K562 (cell line): ENCODE results near the gene SSR4. TPM values are rescaled to one million over a fixed set of nuclear protein-coding genes. Genes with fewer than 3 reads are reported as not detected.

ENCODE experiments used
- ATAC-seq: fragments of 200-7000 bp; cut with Tn5 transposase; 3 replicates; pipeline ENCODE4 v1.9.1; 2020; ENCODE audit warnings: moderate library complexity
- BruUV-seq: library from RNA; stranded (reverse); fragments of 400-500 nt; replicated peaks from 2 replicates; lab custom pipeline; 2021; lab: Mats Ljungman, UMichigan
- CTCF ChIA-PET: fragments of 300-600 bp; formaldehyde crosslinking; extraction: SDS; loops from one replicate; lab custom pipeline; 2021; ENCODE audit warnings: low intra/inter-chr PET ratio; lab: Yijun Ruan, JAX
- POLR2A ChIA-PET: fragments of 300-600, 350-650 bp; sonication (Branson Sonifier 250); formaldehyde crosslinking; extraction: SDS; loops from one replicate; lab custom pipeline; 2021; ENCODE audit warnings: antibody characterized with exemption, inconsistent platforms; lab: Yijun Ruan, JAX
- DNase-seq, 4 experiments: peaks; one replicate each; pipeline versions ENCODE4 v3.0.0 to v3.0.0-alpha.2; 2011 to 2018; ENCODE audit warnings: low spot score in 3 of 4, mixed read lengths in 3 of 4; ENCODE audit errors: extremely low read depth in 1 of 4
- FAIRE-seq: peaks from 2 replicates; lab custom pipeline; 2011; peaks lifted over from hg19 to GRCh38; lab: Jason Lieb, UNC
- H2AFZ ChIP-seq: 2 replicates; pipeline ENCODE4 v1.6.0; 2011; ENCODE audit warnings: low read depth, low read length, control low read depth, inconsistent platforms
- H3K27ac ChIP-seq: fragments of 200-600 bp; 3 replicates; pipeline ENCODE4 v1.8.0; 2011; ENCODE audit warnings: low read depth, mild to moderate bottlenecking, control low read depth, inconsistent platforms, low read length, moderate library complexity, mixed read lengths; ENCODE audit errors: extremely low read depth
- H3K27me3 ChIP-seq, 2 experiments: fragments of 300-600 bp in 1 of 2; 2 replicates in 1 of 2; 3 replicates in 1 of 2; pipeline versions ENCODE4 v1.6.0 to v1.8.0; 2011; ENCODE audit warnings: inconsistent platforms in 2 of 2, low read length in 2 of 2, mild to moderate bottlenecking in 1 of 2, mixed read lengths in 1 of 2, moderate library complexity in 1 of 2; ENCODE audit not compliant: control insufficient read depth in 2 of 2, insufficient read depth in 2 of 2
- H3K36me3 ChIP-seq: fragments of 300-600 bp; 3 replicates; pipeline ENCODE4 v1.8.0; 2011; ENCODE audit warnings: mild to moderate bottlenecking, low read length, inconsistent platforms; ENCODE audit not compliant: control insufficient read depth, insufficient read depth
- H3K4me1 ChIP-seq, 2 experiments: fragments of 200-600 bp in 1 of 2; replicated peaks in 1 of 2; 2 replicates in 1 of 2; 3 replicates in 1 of 2; pipeline versions ENCODE4 v1.5.1 to v1.8.0; 2011; ENCODE audit warnings: inconsistent platforms in 2 of 2, low read length in 2 of 2, mild to moderate bottlenecking in 1 of 2, mixed read lengths in 1 of 2, moderate library complexity in 1 of 2; ENCODE audit not compliant: control insufficient read depth in 2 of 2, insufficient read depth in 2 of 2
- H3K4me2 ChIP-seq: 2 replicates; pipeline ENCODE4 v1.6.1; 2011; ENCODE audit warnings: low read length, control low read depth, inconsistent platforms, mixed read lengths; ENCODE audit not compliant: insufficient read depth
- H3K4me3 ChIP-seq: fragments of 200-600 bp; sonication (generic), shearing (Covaris generic); 2 replicates; pipeline ENCODE4 v1.5.1; 2016; ENCODE audit warnings: control low read depth, inconsistent platforms
- H3K79me2 ChIP-seq: fragments of 200-600 bp; 3 replicates; pipeline ENCODE4 v1.8.0; 2011; ENCODE audit warnings: low read length, inconsistent platforms; ENCODE audit not compliant: control insufficient read depth, insufficient read depth
- H3K9ac ChIP-seq, 2 experiments: 2 replicates each; pipeline versions ENCODE4 v1.6.0 to v1.6.1; 2011; ENCODE audit warnings: low read depth in 2 of 2, low read length in 2 of 2, control low read depth in 1 of 2, inconsistent platforms in 1 of 2, mild to moderate bottlenecking in 1 of 2, mixed read lengths in 1 of 2; ENCODE audit not compliant: insufficient read depth in 1 of 2
- H3K9me1 ChIP-seq: one replicate; pipeline ENCODE4 v1.6.0; 2011; ENCODE audit warnings: inconsistent platforms, mild to moderate bottlenecking, low read length, moderate library complexity; ENCODE audit not compliant: control insufficient read depth, insufficient read depth
- H3K9me3 ChIP-seq: replicated peaks from 2 replicates; pipeline ENCODE4 v1.5.1; 2011; ENCODE audit warnings: low read depth, low read length, inconsistent platforms; ENCODE audit not compliant: control insufficient read depth, insufficient read depth
- H4K20me1 ChIP-seq: replicated peaks from 2 replicates; pipeline ENCODE4 v1.6.1; 2011; ENCODE audit warnings: low read length, inconsistent platforms, mixed read lengths; ENCODE audit not compliant: control insufficient read depth, insufficient read depth
- TEAD1 ChIP-seq, 2 experiments: fragments of 450-650 bp in 1 of 2; sonication (generic) in 1 of 2; formaldehyde crosslinking; IDR thresholded peaks; 2 replicates each; pipeline versions ENCODE4 v1.4.0 to v1.8.0; 2020 to 2022; ENCODE audit warnings: mild to moderate bottlenecking in 2 of 2, missing genetic modification reagents in 1 of 2
- ZBTB33 ChIP-seq: sonication (generic); formaldehyde crosslinking; IDR thresholded peaks from 2 replicates; pipeline ENCODE4 v1.8.1; 2023; ENCODE audit warnings: mild to moderate bottlenecking, missing genetic modification reagents
- WGBS: fragments of 100-300 bp; shearing (Covaris generic); methylation state at CpG from one replicate; pipeline ENCODE4 v1.1.6; 2016; ENCODE audit warnings: low coverage, mixed read lengths; ENCODE audit not compliant: insufficient coverage; ENCODE audit errors: missing lambda C conversion rate; 5-methylcytosine and 5-hydroxymethylcytosine counted together
- in situ Hi-C: fragments of 300-500 bp; cut with MboI; formaldehyde crosslinking; loops from 4 replicates; pipeline ENCODE4 v1.15.0; 2018; ENCODE audit warnings: inconsistent platforms, mixed read lengths
- intact Hi-C: fragments of 100-400 bp; cut with micrococcal nuclease; formaldehyde crosslinking; loops from 2 replicates; pipeline ENCODE4 v1.14.2; 2022
- polyA plus RNA-seq, 8 experiments: library from polyadenylated mRNA; depleted of rRNA in 4 of 8; stranded (reverse) in 5 of 8; unstranded in 3 of 8; fragments of >200 nt; fragmentation: Nextera tagmentation in 2 of 8; fragmentation: Illumina TruSeq in 1 of 8; extraction: Ambion mirVana in 2 of 8; extraction: Trizol in 1 of 8; gene quantifications; 2 replicates each; pipeline versions ENCODE4 v1.2.1 to v1.2.3, GENCODE V29; 2011 to 2014; ENCODE audit warnings: inconsistent platforms in 1 of 8, missing spikeins in 1 of 8
- total RNA-seq, 7 experiments: library from RNA; depleted of rRNA in 6 of 7; stranded (reverse); fragments of >200 nt in 6 of 7; fragmentation: Illumina TruSeq in 2 of 7; extraction: Trizol in 2 of 7; gene quantifications; 2 replicates each; pipeline versions ENCODE4 v1.2.1 to v1.2.3, GENCODE V29; 2011 to 2021; ENCODE audit warnings: low replicate concordance in 1 of 7

SSR4 gene
- total and polyA plus RNA-seq, 9 of the 15 experiments (the other 6 are each of a cell fraction or from before 2014, with no cell fraction given): 146 to 492 (median 272) TPM

GRCh38 chrX:153803211-153804099, 9.0 kb downstream of the SSR4 start:
- no TSS peak for BruUV-seq
- peaks cover 0 to 43% of the 10 kb centered on the region in 2 experiments; a peak in 2 of 5 replicates for H3K4me1 ChIP-seq
- H4K20me1 ChIP-seq: no peaks in the 10 kb centered on the region; the same call in 1 of the 2 replicates
- H3K36me3 ChIP-seq: peaks cover 10% of the 10 kb centered on the region; the same call in 1 of the 3 replicates
- intact Hi-C loops: no loop called here
- no peak overlapping the region for H3K4me2 ChIP-seq
- no peak overlapping the region for H3K9ac ChIP-seq
- H3K4me3 ChIP-seq: no peak overlapping the region
- no peak for DNase-seq
- CTCF ChIA-PET: no interaction called here
- no peaks in the 10 kb centered on the region for H3K79me2 ChIP-seq
- TF ChIP-seq TEAD1 (CRISPR knock-in tag; IDR thresholded peaks at IDR 0.05) (no peak), ZBTB33 (CRISPR knock-in tag) (peak; percentile 76)
- POLR2A ChIA-PET: no interaction called here
- no peaks in the 10 kb centered on the region for H3K9me3 ChIP-seq
- H2AFZ ChIP-seq: no peak overlapping the region
- in situ Hi-C loops: no loop called here
- H3K27me3 ChIP-seq: peaks cover 0 to 12% of the 10 kb centered on the region in 2 experiments; a peak in 3 of 5 replicates
- no peak overlapping the region for H3K27ac ChIP-seq
- H3K9me1 ChIP-seq: no peaks in the 10 kb centered on the region
- no peak for ATAC-seq
- WGBS: 63% methylated on average over 17 of the region's 87 CpGs
- FAIRE-seq: no peak
